ENCODE measurements around the gene ADH6.

The ADH6 gene

GRCh38 chr4:99207911-99208718, 10.9 kb downstream of the ADH6 start:
- Histone ChIP-seq H3K27me3 (replicated peaks in 2 of 5; ENCODE audit: control insufficient read depth in 4 of 5, insufficient read depth in 5 of 5, low read length in 4 of 5) (no peaks in the 10 kb centered on the region), H3K36me3 (ENCODE audit: control insufficient read depth in 4 of 4, insufficient read depth in 4 of 4, low read length in 3 of 4) (no peaks in the 10 kb centered on the region), H3K4me3 (ENCODE audit: control insufficient read depth in 1 of 7, extremely low read depth in 1 of 7, insufficient read depth in 4 of 7, low read depth in 2 of 7, low read length in 6 of 7) (no peak overlapping the region), H3K4me1 (ENCODE audit: control extremely low read depth in 1 of 4, control insufficient read depth in 4 of 4, insufficient read depth in 4 of 4, low read length in 3 of 4) (no peaks in the 10 kb centered on the region), H3K9me3 (ENCODE audit: control extremely low read depth in 1 of 5, control insufficient read depth in 4 of 5, insufficient read depth in 2 of 5, low read depth in 1 of 5, low read length in 4 of 5) (no peaks in the 10 kb centered on the region), H3K27ac (ENCODE audit: insufficient read depth in 1 of 2, low read depth in 1 of 2, low read length in 2 of 2, poor library complexity in 1 of 2, severe bottlenecking in 2 of 2) (no peak overlapping the region)
- WGBS (ENCODE audit: insufficient coverage): 10% methylated on average over 2 of the region's 10 CpGs
- CTCF ChIA-PET: no interaction called here
- POLR2A ChIA-PET: no interaction called here
- DNase-seq: no peak

- DNase-seq: no peak
- H3K36me3 ChIP-seq (ENCODE audit: control insufficient read depth in 4 of 4, insufficient read depth in 4 of 4, low read length in 3 of 4): no peaks in the 10 kb centered on the region
- ChIA-PET POLR2A (no interaction called here), CTCF (no interaction called here)
- no peaks in the 10 kb centered on the region for H3K9me3 ChIP-seq (ENCODE audit: control extremely low read depth in 1 of 5, control insufficient read depth in 4 of 5, insufficient read depth in 2 of 5, low read depth in 1 of 5, low read length in 4 of 5)
- no peak overlapping the region for H3K4me3 ChIP-seq (ENCODE audit: control insufficient read depth in 1 of 7, extremely low read depth in 1 of 7, insufficient read depth in 4 of 7, low read depth in 2 of 7, low read length in 6 of 7)
- no peak overlapping the region for H3K27ac ChIP-seq (ENCODE audit: insufficient read depth in 1 of 2, low read depth in 1 of 2, low read length in 2 of 2, poor library complexity in 1 of 2, severe bottlenecking in 2 of 2)
- H3K27me3 ChIP-seq (replicated peaks in 2 of 5; ENCODE audit: control insufficient read depth in 4 of 5, insufficient read depth in 5 of 5, low read length in 4 of 5): no peaks in the 10 kb centered on the region
- no peaks in the 10 kb centered on the region for H3K4me1 ChIP-seq (ENCODE audit: control extremely low read depth in 1 of 4, control insufficient read depth in 4 of 4, insufficient read depth in 4 of 4, low read length in 3 of 4)
- WGBS (ENCODE audit: insufficient coverage): no CpG with 5 or more reads among the region's 4 CpGs
Measured at GRCh38 chr4:99207069-99207743, 11.8 kb downstream of the ADH6 start.

- CTCF ChIA-PET: no interaction called here
- H3K9me3 ChIP-seq (ENCODE audit: control extremely low read depth in 1 of 5, control insufficient read depth in 4 of 5, insufficient read depth in 2 of 5, low read depth in 1 of 5, low read length in 4 of 5): no peaks in the 10 kb centered on the region
- H3K27me3 ChIP-seq (replicated peaks in 2 of 5; ENCODE audit: control insufficient read depth in 4 of 5, insufficient read depth in 5 of 5, low read length in 4 of 5): no peaks in the 10 kb centered on the region
- H3K36me3 ChIP-seq (ENCODE audit: control insufficient read depth in 4 of 4, insufficient read depth in 4 of 4, low read length in 3 of 4): no peaks in the 10 kb centered on the region
- no peak overlapping the region for H3K27ac ChIP-seq (ENCODE audit: insufficient read depth in 1 of 2, low read depth in 1 of 2, low read length in 2 of 2, poor library complexity in 1 of 2, severe bottlenecking in 2 of 2)
- no peak overlapping the region for H3K4me3 ChIP-seq (ENCODE audit: control insufficient read depth in 1 of 7, extremely low read depth in 1 of 7, insufficient read depth in 4 of 7, low read depth in 2 of 7, low read length in 6 of 7)
- 100% methylated on average over 1 of the region's 5 CpGs for WGBS (ENCODE audit: insufficient coverage)
- DNase-seq: no peak
- POLR2A ChIA-PET: no interaction called here
- no peaks in the 10 kb centered on the region for H3K4me1 ChIP-seq (ENCODE audit: control extremely low read depth in 1 of 4, control insufficient read depth in 4 of 4, insufficient read depth in 4 of 4, low read length in 3 of 4)
Measured at GRCh38 chr4:99205153-99205979, 13.7 kb downstream of the ADH6 start.

- CTCF ChIA-PET: no interaction called here
- WGBS (ENCODE audit: insufficient coverage): 95% methylated on average over 3 of the region's 5 CpGs
- no peaks in the 10 kb centered on the region for H3K4me1 ChIP-seq (ENCODE audit: control extremely low read depth in 1 of 4, control insufficient read depth in 4 of 4, insufficient read depth in 4 of 4, low read length in 3 of 4)
- peaks cover 0 to 3% (median 0%) of the 10 kb centered on the region in 5 experiments for H3K9me3 ChIP-seq (ENCODE audit: control extremely low read depth in 1 of 5, control insufficient read depth in 4 of 5, insufficient read depth in 2 of 5, low read depth in 1 of 5, low read length in 4 of 5)
- H3K4me3 ChIP-seq (ENCODE audit: control insufficient read depth in 1 of 7, extremely low read depth in 1 of 7, insufficient read depth in 4 of 7, low read depth in 2 of 7, low read length in 6 of 7): no peak overlapping the region
- H3K27me3 ChIP-seq (replicated peaks in 2 of 5; ENCODE audit: control insufficient read depth in 4 of 5, insufficient read depth in 5 of 5, low read length in 4 of 5): no peaks in the 10 kb centered on the region
- no peaks in the 10 kb centered on the region for H3K36me3 ChIP-seq (ENCODE audit: control insufficient read depth in 4 of 4, insufficient read depth in 4 of 4, low read length in 3 of 4)
- no peak overlapping the region for H3K27ac ChIP-seq (ENCODE audit: insufficient read depth in 1 of 2, low read depth in 1 of 2, low read length in 2 of 2, poor library complexity in 1 of 2, severe bottlenecking in 2 of 2)
- POLR2A ChIA-PET: no interaction called here
- DNase-seq: no peak
Measured at GRCh38 chr4:99202536-99202935, 16.5 kb downstream of the ADH6 start.

- Histone ChIP-seq H3K27ac (ENCODE audit: insufficient read depth in 1 of 2, low read depth in 1 of 2, low read length in 2 of 2, poor library complexity in 1 of 2, severe bottlenecking in 2 of 2) (no peak overlapping the region), H3K9me3 (ENCODE audit: control extremely low read depth in 1 of 5, control insufficient read depth in 4 of 5, insufficient read depth in 2 of 5, low read depth in 1 of 5, low read length in 4 of 5) (peaks cover 0 to 3% (median 0%) of the 10 kb centered on the region in 5 experiments), H3K27me3 (replicated peaks in 2 of 5; ENCODE audit: control insufficient read depth in 4 of 5, insufficient read depth in 5 of 5, low read length in 4 of 5) (no peaks in the 10 kb centered on the region), H3K4me3 (ENCODE audit: control insufficient read depth in 1 of 7, extremely low read depth in 1 of 7, insufficient read depth in 4 of 7, low read depth in 2 of 7, low read length in 6 of 7) (no peak overlapping the region), H3K4me1 (ENCODE audit: control extremely low read depth in 1 of 4, control insufficient read depth in 4 of 4, insufficient read depth in 4 of 4, low read length in 3 of 4) (no peaks in the 10 kb centered on the region), H3K36me3 (ENCODE audit: control insufficient read depth in 4 of 4, insufficient read depth in 4 of 4, low read length in 3 of 4) (no peaks in the 10 kb centered on the region)
- CTCF ChIA-PET: no interaction called here
- DNase-seq: no peak
- POLR2A ChIA-PET: no interaction called here
Measured at GRCh38 chr4:99202094-99202493, 17.0 kb downstream of the ADH6 start.

GRCh38 chr4:99201690-99202089, 17.4 kb downstream of the ADH6 start:
- no peak overlapping the region for H3K27ac ChIP-seq (ENCODE audit: insufficient read depth in 1 of 2, low read depth in 1 of 2, low read length in 2 of 2, poor library complexity in 1 of 2, severe bottlenecking in 2 of 2)
- no peak overlapping the region for H3K4me3 ChIP-seq (ENCODE audit: control insufficient read depth in 1 of 7, extremely low read depth in 1 of 7, insufficient read depth in 4 of 7, low read depth in 2 of 7, low read length in 6 of 7)
- no peaks in the 10 kb centered on the region for H3K4me1 ChIP-seq (ENCODE audit: control extremely low read depth in 1 of 4, control insufficient read depth in 4 of 4, insufficient read depth in 4 of 4, low read length in 3 of 4)
- DNase-seq: no peak
- no peaks in the 10 kb centered on the region for H3K27me3 ChIP-seq (replicated peaks in 2 of 5; ENCODE audit: control insufficient read depth in 4 of 5, insufficient read depth in 5 of 5, low read length in 4 of 5)
- whole genome bisulfite sequencing (ENCODE audit: insufficient coverage): no CpG with 5 or more reads among the region's 3 CpGs
- no peaks in the 10 kb centered on the region for H3K36me3 ChIP-seq (ENCODE audit: control insufficient read depth in 4 of 4, insufficient read depth in 4 of 4, low read length in 3 of 4)
- CTCF ChIA-PET: no interaction called here
- peaks cover 0 to 3% (median 0%) of the 10 kb centered on the region in 5 experiments for H3K9me3 ChIP-seq (ENCODE audit: control extremely low read depth in 1 of 5, control insufficient read depth in 4 of 5, insufficient read depth in 2 of 5, low read depth in 1 of 5, low read length in 4 of 5)
- POLR2A ChIA-PET: no interaction called here

GRCh38 chr4:99200138-99200537, 18.9 kb downstream of the ADH6 start:
- Histone ChIP-seq H3K27me3 (replicated peaks in 2 of 5; ENCODE audit: control insufficient read depth in 4 of 5, insufficient read depth in 5 of 5, low read length in 4 of 5) (no peaks in the 10 kb centered on the region), H3K27ac (ENCODE audit: insufficient read depth in 1 of 2, low read depth in 1 of 2, low read length in 2 of 2, poor library complexity in 1 of 2, severe bottlenecking in 2 of 2) (no peak overlapping the region), H3K9me3 (ENCODE audit: control extremely low read depth in 1 of 5, control insufficient read depth in 4 of 5, insufficient read depth in 2 of 5, low read depth in 1 of 5, low read length in 4 of 5) (peaks cover 0 to 3% (median 0%) of the 10 kb centered on the region in 5 experiments), H3K36me3 (ENCODE audit: control insufficient read depth in 4 of 4, insufficient read depth in 4 of 4, low read length in 3 of 4) (no peaks in the 10 kb centered on the region), H3K4me3 (ENCODE audit: control insufficient read depth in 1 of 7, extremely low read depth in 1 of 7, insufficient read depth in 4 of 7, low read depth in 2 of 7, low read length in 6 of 7) (no peak overlapping the region), H3K4me1 (ENCODE audit: control extremely low read depth in 1 of 4, control insufficient read depth in 4 of 4, insufficient read depth in 4 of 4, low read length in 3 of 4) (no peaks in the 10 kb centered on the region)
- ChIA-PET CTCF (no interaction called here), POLR2A (no interaction called here)
- DNase-seq: no peak
- no CpG with 5 or more reads among the region's 1 CpG for WGBS (ENCODE audit: insufficient coverage)

All from common myeloid progenitor, CD34-positive (primary cell).